HepG2 (cell line): Measurements from ENCODE around the gene MORF4L2. TPM values are rescaled to one million over a fixed set of nuclear protein-coding genes. Genes with fewer than 3 reads are reported as not detected.

Experiments
- ATAC-seq: fragments of 200-7000 bp; cut with Tn5 transposase; 3 replicates; pipeline ENCODE4 v1.9.1; 2020; ENCODE audit warnings: mild to moderate bottlenecking, moderate library complexity
- BruUV-seq: library from RNA; stranded (reverse); fragments of 400-500 nt; replicated peaks from 2 replicates; lab custom pipeline; 2021; lab: Mats Ljungman, UMichigan
- CTCF ChIA-PET: fragments of 300-600 bp; formaldehyde crosslinking; extraction: SDS; loops from one replicate; lab custom pipeline; 2021; ENCODE audit warnings: low total read pairs, inconsistent platforms, low intra/inter-chr PET ratio; lab: Yijun Ruan, JAX
- POLR2A ChIA-PET: fragments of 350-600 bp; sonication (Branson Sonifier 250); formaldehyde crosslinking; loops from one replicate; lab custom pipeline; 2020; ENCODE audit warnings: antibody characterized with exemption, inconsistent platforms; lab: Yijun Ruan, JAX
- DNase-seq: peaks from one replicate; pipeline ENCODE4 v3.0.0-alpha.2; 2015; ENCODE audit warnings: low spot score
- FAIRE-seq: peaks from 3 replicates; lab custom pipeline; 2011; peaks lifted over from hg19 to GRCh38; lab: Jason Lieb, UNC
- H2AFZ ChIP-seq: one replicate; pipeline ENCODE4 v1.6.1; 2011; ENCODE audit warnings: low read length, inconsistent platforms
- H3K27ac ChIP-seq: fragments of 300-600 bp; 3 replicates; pipeline ENCODE4 v1.8.0; 2011; ENCODE audit warnings: mixed run types, mild to moderate bottlenecking, mixed read lengths, low read length, inconsistent platforms; ENCODE audit not compliant: insufficient read depth; ENCODE audit errors: extremely low read length
- H3K27me3 ChIP-seq, 2 experiments: fragments of 200-600 bp in 1 of 2; 2 replicates in 1 of 2; 3 replicates in 1 of 2; pipeline versions ENCODE4 v1.6.0 to v1.8.0; 2011; ENCODE audit warnings: low read length in 2 of 2, mild to moderate bottlenecking in 2 of 2, moderate library complexity in 2 of 2, inconsistent platforms in 1 of 2; ENCODE audit not compliant: insufficient read depth in 2 of 2, control insufficient read depth in 1 of 2
- H3K36me3 ChIP-seq, 2 experiments: fragments of 200-600 bp in 1 of 2; replicated peaks in 1 of 2; 2 replicates in 1 of 2; 3 replicates in 1 of 2; pipeline versions ENCODE4 v1.5.1 to v1.8.0; 2011; ENCODE audit warnings: low read length in 2 of 2, inconsistent platforms in 1 of 2; ENCODE audit not compliant: insufficient read depth in 2 of 2, control insufficient read depth in 1 of 2
- H3K4me1 ChIP-seq: 2 replicates; pipeline ENCODE4 v1.5.1; 2012; ENCODE audit warnings: low read length, inconsistent platforms; ENCODE audit not compliant: insufficient read depth
- H3K4me2 ChIP-seq: 2 replicates; pipeline ENCODE4 v1.6.0; 2011; ENCODE audit warnings: low read depth, low read length, inconsistent platforms
- H3K4me3 ChIP-seq, 3 experiments: fragments of 200-600 bp in 1 of 3; sonication (generic), shearing (Covaris generic) in 1 of 3; replicated peaks in 1 of 3; 2 replicates each; pipeline ENCODE4 v1.5.1; 2011 to 2016; ENCODE audit warnings: low read length in 3 of 3, inconsistent platforms in 2 of 3, low read depth in 2 of 3, mild to moderate bottlenecking in 2 of 3, control low read depth in 1 of 3, mixed read lengths in 1 of 3; ENCODE audit not compliant: insufficient read depth in 1 of 3
- H3K79me2 ChIP-seq: one replicate; pipeline ENCODE4 v1.6.1; 2011; ENCODE audit warnings: low read length, inconsistent platforms; ENCODE audit not compliant: insufficient read depth
- H3K9ac ChIP-seq: 2 replicates; pipeline ENCODE4 v1.6.0; 2011; ENCODE audit warnings: mild to moderate bottlenecking, low read depth, low read length, inconsistent platforms; ENCODE audit not compliant: insufficient read depth
- H3K9me3 ChIP-seq: 2 replicates; pipeline ENCODE4 v1.5.1; 2012; ENCODE audit warnings: mild to moderate bottlenecking, low read length
- H4K20me1 ChIP-seq: 2 replicates; pipeline ENCODE4 v1.6.0; 2011; ENCODE audit warnings: inconsistent platforms, mild to moderate bottlenecking, low read length, moderate library complexity; ENCODE audit not compliant: insufficient read depth
- ATRX ChIP-seq: sonication (generic); formaldehyde crosslinking; IDR thresholded peaks from 2 replicates; pipeline ENCODE4 v1.4.0; 2020; ENCODE audit warnings: missing genetic modification reagents, borderline replicate concordance
- CEBPB ChIP-seq: IDR thresholded peaks from 2 replicates; pipeline ENCODE4 v1.6.1; 2011; ENCODE audit warnings: low read depth, low read length, improper control_type of control experiment, borderline replicate concordance
- ISL2 ChIP-seq: sonication (generic); formaldehyde crosslinking; IDR thresholded peaks from 2 replicates; pipeline ENCODE4 v1.5.0; 2020; ENCODE audit warnings: missing genetic modification reagents
- NCOR1 ChIP-seq: fragments of 200-600 bp; sonication (generic); IDR thresholded peaks from 2 replicates; pipeline ENCODE4 v1.7.0; 2017; ENCODE audit warnings: antibody characterized with exemption, low read length, borderline replicate concordance
- POGK ChIP-seq: sonication (generic); formaldehyde crosslinking; conservative IDR thresholded peaks from 2 replicates; pipeline ENCODE4 v1.8.0; 2022; ENCODE audit warnings: mild to moderate bottlenecking, moderate library complexity, missing genetic modification reagents
- RAD51 ChIP-seq: fragments of 450-650 bp; IDR thresholded peaks from 2 replicates; pipeline ENCODE4 v1.6.1; 2016; ENCODE audit warnings: borderline replicate concordance
- SALL2 ChIP-seq: sonication (generic); formaldehyde crosslinking; IDR thresholded peaks from 2 replicates; pipeline ENCODE4 v1.8.1; 2023; ENCODE audit warnings: mild to moderate bottlenecking, missing genetic modification reagents, inconsistent platforms
- U2AF1 ChIP-seq: fragments of 200-400 bp; formaldehyde crosslinking; optimal IDR thresholded peaks from 2 replicates; pipeline ENCODE3; 2017; ENCODE audit warnings: mild to moderate bottlenecking, low read depth, low read length
- ZFP37 ChIP-seq: sonication (generic); formaldehyde crosslinking; IDR thresholded peaks from 2 replicates; pipeline ENCODE4 v1.4.0; 2020; ENCODE audit warnings: missing genetic modification reagents, borderline replicate concordance
- ZNF343 ChIP-seq: sonication (generic); formaldehyde crosslinking; IDR thresholded peaks from 2 replicates; pipeline ENCODE4 v1.4.0; 2020; ENCODE audit warnings: mild to moderate bottlenecking, missing genetic modification reagents
- ZNF431 ChIP-seq: sonication (generic); formaldehyde crosslinking; IDR thresholded peaks from 2 replicates; pipeline ENCODE4 v1.9.0; 2022; ENCODE audit warnings: missing genetic modification reagents, low read depth, mild to moderate bottlenecking, borderline replicate concordance
- ZNF543 ChIP-seq: sonication (generic); formaldehyde crosslinking; IDR thresholded peaks from 2 replicates; pipeline ENCODE4 v1.4.0; 2020; ENCODE audit warnings: mild to moderate bottlenecking, missing genetic modification reagents
- ZSCAN9 ChIP-seq: IDR thresholded peaks from 2 replicates; pipeline ENCODE4 v1.6.1; 2016; ENCODE audit warnings: borderline replicate concordance
- WGBS: methylation state at CpG from one replicate; pipeline ENCODE4 v1.1.6; 2017; ENCODE audit warnings: low lambda C conversion rate; 5-methylcytosine and 5-hydroxymethylcytosine counted together
- in situ Hi-C: cut with HindIII; loops from 2 replicates; pipeline ENCODE4 v1.10.0; 2017; ENCODE audit warnings: low pct_unique_long_range_greater_than_20kb; ENCODE audit not compliant: extremely low pct_ligation_motif_present
- intact Hi-C: fragments of 100-400 bp; cut with micrococcal nuclease; formaldehyde crosslinking; loops from one replicate; pipeline ENCODE4 v1.10.0; 2022; ENCODE audit not compliant: unreplicated experiment
- polyA plus RNA-seq, 8 experiments: library from polyadenylated mRNA; depleted of rRNA in 3 of 8; stranded (reverse) in 7 of 8; unstranded in 1 of 8; fragments of >200 nt; fragmentation: Illumina TruSeq in 4 of 8; extraction: Trizol in 4 of 8; gene quantifications; 2 replicates each; pipeline versions ENCODE4 v1.2.1 to v1.2.3, GENCODE V29; 2011 to 2016; ENCODE audit warnings: low read depth in 4 of 8, missing spikeins in 1 of 8, mixed read lengths in 1 of 8; ENCODE audit not compliant: insufficient read depth in 1 of 8
- total RNA-seq, 5 experiments: library from RNA; depleted of rRNA; stranded (reverse); fragments of >200 nt; fragmentation: Illumina TruSeq; extraction: Trizol; gene quantifications; 2 replicates each; pipeline ENCODE4 v1.2.3, GENCODE V29; 2016; ENCODE audit warnings: low read depth in 1 of 5

The MORF4L2 gene
- total and polyA plus RNA-seq, 2 of the 13 experiments (the other 11 are each of a cell fraction or from before 2014, with no cell fraction given), result 358 to 469 TPM

GRCh38 chrX:103669745-103670144 is 16.8 kb downstream of the MORF4L2 start:
- H3K9ac ChIP-seq, result no peak overlapping the region
- no peaks in the 10 kb centered on the region for H3K9me3 ChIP-seq
- ChIA-PET CTCF (no interaction called here), POLR2A (no interaction called here)
- BruUV-seq, result no TSS peak
- no peaks in the 10 kb centered on the region for H3K27me3 ChIP-seq
- no peak overlapping the region for H2AFZ ChIP-seq
- WGBS, result 0% methylated on average over 1 of the region's 1 CpG
- H3K4me3 ChIP-seq, result no peak overlapping the region
- FAIRE-seq, result no peak
- in situ Hi-C loops, result no loop called here
- intact Hi-C loops, result no loop called here
- DNase-seq, result no peak
- no peaks in the 10 kb centered on the region for H4K20me1 ChIP-seq
- no peak overlapping the region for H3K27ac ChIP-seq
- ATAC-seq, result no peak
- no peaks in the 10 kb centered on the region for H3K4me1 ChIP-seq
- no peak overlapping the region for H3K4me2 ChIP-seq
- H3K36me3 ChIP-seq, result no peaks in the 10 kb centered on the region
- no peaks in the 10 kb centered on the region for H3K79me2 ChIP-seq
- TF ChIP-seq ZSCAN9 (CRISPR knock-in tag) (no peak), SALL2 (CRISPR knock-in tag) (no peak), ZFP37 (CRISPR knock-in tag) (no peak), U2AF1 (no peak), ZNF431 (no peak), NCOR1 (no peak), RAD51 (no peak), POGK (CRISPR knock-in tag) (no peak), ATRX (no peak), ZNF343 (CRISPR knock-in tag) (no peak), CEBPB (no peak), ISL2 (CRISPR knock-in tag) (no peak), ZNF543 (CRISPR knock-in tag) (no peak)
